Endothelial cell (in vitro differentiated cells): ENCODE results near the gene TBC1D22A. TPM values are rescaled to one million over a fixed set of nuclear protein-coding genes. Genes with fewer than 3 reads are reported as not detected.
"Not testable (repeated sequence)": the region's sequence is repeated elsewhere in the genome, so short reads cannot be mapped to it uniquely, and the experiment has no call there.

Source experiments
- DNase-seq: peaks from one replicate; pipeline ENCODE4 v3.0.0; 2021; ENCODE audit warnings: low spot score
- H3K27ac Mint-ChIP-seq: one replicate; pipeline ENCODE4 v1.8.0; 2021; ENCODE audit warnings: mixed read lengths, inconsistent platforms; ENCODE audit not compliant: unreplicated experiment
- H3K27me3 Mint-ChIP-seq: one replicate; pipeline ENCODE4 v1.8.0; 2021; ENCODE audit warnings: mild to moderate bottlenecking, moderate library complexity, mixed read lengths, inconsistent platforms; ENCODE audit not compliant: unreplicated experiment
- H3K36me3 Mint-ChIP-seq: one replicate; pipeline ENCODE4 v1.8.0; 2021; ENCODE audit warnings: mild to moderate bottlenecking, low read depth, mixed read lengths, inconsistent platforms; ENCODE audit not compliant: unreplicated experiment
- H3K4me1 Mint-ChIP-seq: one replicate; pipeline ENCODE4 v1.8.0; 2021; ENCODE audit warnings: mild to moderate bottlenecking, mixed read lengths, inconsistent platforms; ENCODE audit not compliant: unreplicated experiment
- H3K4me3 Mint-ChIP-seq: one replicate; pipeline ENCODE4 v1.8.0; 2021; ENCODE audit warnings: mild to moderate bottlenecking, mixed read lengths, inconsistent platforms; ENCODE audit not compliant: unreplicated experiment
- H3K9me3 Mint-ChIP-seq: one replicate; pipeline ENCODE4 v1.8.0; 2021; ENCODE audit warnings: mixed read lengths, inconsistent platforms; ENCODE audit not compliant: unreplicated experiment
- total RNA-seq: library from RNA; stranded (reverse); fragmentation: NEBNext Ultra II Directional; extraction: Animal tissue kit (Norgen Biotek cat#: 25700); gene quantifications from one replicate; pipeline ENCODE4 v1.2.1, GENCODE V29; 2021; ENCODE audit not compliant: unreplicated experiment
- TF ChIP-seq, protein P1 (sequence below): fragments of 200-600 bp; sonication (generic); IDR thresholded peaks from one replicate; pipeline ENCODE4 v1.5.0; 2021; ENCODE audit warnings: antibody characterized with exemption; ENCODE audit not compliant: unreplicated experiment

The TBC1D22A gene
- total RNA-seq, 1 donor from 2014 or later, result 25.3 TPM

DNA sequence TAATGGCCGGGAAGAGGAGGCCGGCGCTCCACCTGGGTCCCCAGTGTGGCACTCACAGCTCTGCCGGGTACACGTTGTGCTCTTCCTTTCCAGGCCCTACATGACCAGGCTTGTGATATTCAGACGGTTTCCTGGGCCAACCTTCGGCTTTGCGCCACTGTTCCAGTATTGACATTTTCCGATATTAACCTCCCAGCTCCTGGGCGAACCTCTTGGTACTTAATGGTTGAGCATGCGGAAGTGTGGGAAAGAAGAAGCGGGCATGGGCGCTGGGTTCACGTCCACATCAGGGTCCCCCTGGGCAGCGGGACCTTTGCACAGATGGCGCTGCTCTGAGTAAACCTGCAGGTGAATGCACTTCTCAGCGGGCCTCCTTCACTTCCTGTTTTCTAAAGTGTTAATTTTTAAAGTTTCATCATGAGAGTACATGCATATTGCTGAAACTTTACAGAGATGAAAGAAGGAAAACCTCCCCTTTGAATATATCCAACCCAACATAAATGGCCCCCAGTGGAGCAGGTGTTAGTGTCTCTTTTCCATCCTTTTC, 286.7 kb downstream of the TBC1D22A start:
- H3K9me3 Mint-ChIP-seq, result no peaks in the 10 kb centered on the region
- peaks cover 6% of the 10 kb centered on the region for H3K27me3 Mint-ChIP-seq
- TF ChIP-seq, protein P1, sequence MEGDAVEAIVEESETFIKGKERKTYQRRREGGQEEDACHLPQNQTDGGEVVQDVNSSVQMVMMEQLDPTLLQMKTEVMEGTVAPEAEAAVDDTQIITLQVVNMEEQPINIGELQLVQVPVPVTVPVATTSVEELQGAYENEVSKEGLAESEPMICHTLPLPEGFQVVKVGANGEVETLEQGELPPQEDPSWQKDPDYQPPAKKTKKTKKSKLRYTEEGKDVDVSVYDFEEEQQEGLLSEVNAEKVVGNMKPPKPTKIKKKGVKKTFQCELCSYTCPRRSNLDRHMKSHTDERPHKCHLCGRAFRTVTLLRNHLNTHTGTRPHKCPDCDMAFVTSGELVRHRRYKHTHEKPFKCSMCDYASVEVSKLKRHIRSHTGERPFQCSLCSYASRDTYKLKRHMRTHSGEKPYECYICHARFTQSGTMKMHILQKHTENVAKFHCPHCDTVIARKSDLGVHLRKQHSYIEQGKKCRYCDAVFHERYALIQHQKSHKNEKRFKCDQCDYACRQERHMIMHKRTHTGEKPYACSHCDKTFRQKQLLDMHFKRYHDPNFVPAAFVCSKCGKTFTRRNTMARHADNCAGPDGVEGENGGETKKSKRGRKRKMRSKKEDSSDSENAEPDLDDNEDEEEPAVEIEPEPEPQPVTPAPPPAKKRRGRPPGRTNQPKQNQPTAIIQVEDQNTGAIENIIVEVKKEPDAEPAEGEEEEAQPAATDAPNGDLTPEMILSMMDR, result no peak
- H3K27ac Mint-ChIP-seq, result no peak overlapping the region
- no peak for DNase-seq
- H3K36me3 Mint-ChIP-seq, result peaks cover 7% of the 10 kb centered on the region
- peaks cover 27% of the 10 kb centered on the region for H3K4me1 Mint-ChIP-seq
- H3K4me3 Mint-ChIP-seq, result no peak overlapping the region

DNA sequence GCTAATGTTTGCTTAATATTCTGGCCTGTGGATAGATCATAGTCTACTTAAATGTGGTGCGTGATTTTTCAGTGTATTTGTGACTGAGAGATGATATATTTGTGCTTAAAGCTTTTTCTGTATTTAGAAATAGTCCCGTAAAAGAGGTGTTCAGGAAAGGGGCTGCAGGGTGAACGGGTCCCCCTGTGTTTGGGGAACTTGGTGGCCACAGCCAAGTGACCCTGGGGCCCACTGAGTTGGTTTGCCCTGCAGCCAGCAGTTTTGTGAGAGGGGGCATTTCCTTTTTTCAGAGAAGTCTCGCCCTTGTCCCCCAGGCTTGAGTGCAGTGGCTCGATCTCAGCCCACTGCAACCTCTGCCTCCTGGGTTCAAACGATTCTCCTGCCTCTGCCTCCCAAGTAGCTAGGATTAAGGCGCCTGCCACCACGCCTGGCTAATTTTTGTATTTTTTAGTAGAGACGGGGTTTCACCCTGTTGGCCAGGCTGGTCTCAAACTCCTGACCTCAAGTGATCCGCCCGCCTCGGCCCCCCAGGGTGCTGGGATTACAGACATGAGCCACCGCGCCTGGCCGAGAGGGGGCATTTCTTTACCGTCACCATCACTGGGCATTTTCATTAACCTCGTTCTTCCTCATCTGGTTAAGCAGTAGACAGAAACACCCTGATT, 287.4 kb downstream of the TBC1D22A start:
- not testable (repeated sequence) for H3K4me3 Mint-ChIP-seq, H3K27ac Mint-ChIP-seq

DNA sequence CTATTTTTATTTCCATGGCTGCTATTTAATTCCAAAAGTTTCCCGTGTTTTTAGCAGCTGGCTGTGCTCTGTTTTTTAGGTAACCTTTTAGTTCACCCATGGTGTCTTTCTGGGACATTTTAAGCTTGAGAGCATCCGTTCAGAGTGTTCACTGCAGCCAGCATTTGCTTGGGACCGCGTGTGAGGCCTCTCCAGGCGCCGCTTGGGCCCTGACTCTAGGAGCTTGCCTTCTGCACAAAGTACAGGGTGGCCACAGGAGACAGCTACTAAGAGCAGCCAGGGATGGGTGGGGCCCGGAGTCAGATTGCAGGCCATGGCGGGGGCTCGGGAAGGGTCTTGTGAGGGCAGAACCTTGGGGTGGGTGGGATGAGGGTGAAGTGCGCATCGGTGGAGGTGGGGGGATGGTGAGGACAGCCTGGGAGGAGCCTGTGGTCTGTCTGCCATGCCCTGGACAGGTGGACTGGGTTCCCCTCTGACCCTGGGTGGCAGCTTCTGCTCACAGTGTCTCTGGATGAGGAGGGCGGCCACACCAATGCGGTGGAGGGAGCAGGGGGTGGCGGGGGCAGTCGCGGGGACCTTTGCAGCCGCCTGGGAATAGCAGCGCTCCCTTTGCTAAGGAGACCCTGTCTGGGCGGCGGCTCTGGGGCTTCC, 288.1 kb downstream of the TBC1D22A start:
- no peak overlapping the region for H3K27ac Mint-ChIP-seq
- H3K9me3 Mint-ChIP-seq, result no peaks in the 10 kb centered on the region
- H3K27me3 Mint-ChIP-seq, result peaks cover 5% of the 10 kb centered on the region
- DNase-seq, result no peak
- H3K4me3 Mint-ChIP-seq, result no peak overlapping the region
- H3K4me1 Mint-ChIP-seq, result peaks cover 26% of the 10 kb centered on the region
- TF ChIP-seq, protein P1, result no peak
- H3K36me3 Mint-ChIP-seq, result peaks cover 5% of the 10 kb centered on the region

More for the DNA sequence above, 287.4 kb downstream of the TBC1D22A start:
- not testable (repeated sequence) for DNase-seq, H3K9me3 Mint-ChIP-seq, H3K27me3 Mint-ChIP-seq, H3K36me3 Mint-ChIP-seq
- peaks cover 26% of the 10 kb centered on the region for H3K4me1 Mint-ChIP-seq

DNA sequence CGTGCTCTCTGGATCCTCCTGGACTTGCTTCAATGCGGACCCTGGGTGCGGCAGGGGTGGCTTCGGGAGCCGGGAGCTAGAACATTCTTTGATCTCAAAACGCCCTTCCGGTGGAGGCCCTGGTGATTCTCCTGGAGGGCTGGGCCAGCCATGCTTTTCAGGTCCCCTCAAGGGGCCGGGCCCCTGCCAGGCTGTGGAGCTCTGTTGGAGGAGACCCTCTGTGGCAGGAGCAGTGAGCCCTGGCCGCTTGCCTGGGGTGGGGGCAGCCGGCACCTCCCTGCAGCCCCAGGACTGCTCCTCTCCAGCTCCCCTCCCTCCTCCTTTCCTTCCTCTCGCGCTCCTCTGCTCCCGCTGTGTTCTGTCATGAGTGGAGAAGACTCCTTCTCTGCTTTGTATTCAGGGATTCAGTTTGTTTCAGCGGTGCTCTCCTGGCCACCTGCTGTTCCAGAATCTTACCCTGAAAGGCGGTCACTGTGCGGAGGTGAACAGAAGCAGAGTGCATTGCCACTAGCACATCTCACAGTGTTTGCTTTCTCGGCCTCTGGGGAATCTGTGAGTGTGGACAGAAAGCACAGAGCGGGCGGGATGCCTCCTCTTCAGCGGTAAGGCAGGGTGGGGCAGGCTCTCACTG, 289.1 kb downstream of the TBC1D22A start:
- Mint-ChIP-seq H3K36me3 (peaks cover 5% of the 10 kb centered on the region), H3K4me3 (no peak overlapping the region), H3K27ac (no peak overlapping the region), H3K4me1 (peaks cover 26% of the 10 kb centered on the region), H3K9me3 (no peaks in the 10 kb centered on the region), H3K27me3 (peaks cover 5% of the 10 kb centered on the region)
- TF ChIP-seq, protein P1, result no peak
- DNase-seq, result no peak

DNA sequence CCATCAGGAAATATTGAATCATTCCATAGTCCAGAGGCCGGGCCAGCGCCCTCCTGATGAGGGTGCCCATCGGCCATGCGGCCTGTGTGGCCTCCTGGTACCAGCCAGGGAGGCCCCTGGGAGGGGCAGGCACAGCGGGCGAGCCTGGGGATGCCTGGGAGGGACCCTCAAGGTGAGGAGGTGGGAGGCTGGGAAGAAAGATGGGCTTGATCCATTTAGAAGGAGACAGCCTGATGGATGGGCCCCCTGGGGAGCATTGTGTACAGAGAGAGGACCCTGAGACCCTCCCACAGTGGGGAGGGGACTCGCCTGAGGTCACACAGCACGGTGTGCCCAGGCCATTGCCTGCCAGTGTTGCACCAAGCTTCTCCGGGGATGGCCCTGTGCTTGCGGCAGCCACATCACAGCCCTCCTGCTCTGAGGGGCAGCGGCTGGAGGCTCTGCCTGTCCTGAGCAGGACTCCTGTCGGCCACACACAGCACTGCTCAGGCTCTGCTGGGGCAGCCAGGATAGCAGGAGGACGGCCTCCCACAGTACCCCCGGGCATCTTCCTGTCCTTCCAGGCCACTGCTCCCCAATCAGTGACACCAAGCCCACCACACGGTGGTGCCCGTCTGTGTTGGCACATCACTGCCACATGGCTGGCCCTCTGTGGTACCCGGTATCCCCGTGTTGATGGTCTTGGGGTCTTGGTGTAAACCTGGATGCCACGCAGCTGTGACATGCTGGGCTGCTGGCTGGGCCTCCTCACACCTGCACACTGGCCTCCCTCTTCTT, 290.0 kb downstream of the TBC1D22A start:
- DNase-seq, result no peak
- H3K9me3 Mint-ChIP-seq, result no peaks in the 10 kb centered on the region
- peaks cover 8% of the 10 kb centered on the region for H3K36me3 Mint-ChIP-seq
- H3K27me3 Mint-ChIP-seq, result peaks cover 5% of the 10 kb centered on the region
- no peak overlapping the region for H3K27ac Mint-ChIP-seq
- H3K4me3 Mint-ChIP-seq, result no peak overlapping the region
- TF ChIP-seq, protein P1, result no peak
- peaks cover 26% of the 10 kb centered on the region for H3K4me1 Mint-ChIP-seq
